AG04450 (cell line): ENCODE results near the gene ROMO1. TPM values are rescaled to one million over a fixed set of nuclear protein-coding genes. Genes with fewer than 3 reads are reported as not detected.

Experiments
- CTCF ChIA-PET: fragments of 300-600, 350-600 bp; formaldehyde crosslinking; extraction: SDS; loops from one replicate; lab custom pipeline; 2022; ENCODE audit warnings: antibody characterized with exemption, inconsistent platforms; lab: Charles Lee
- POLR2A ChIA-PET: fragments of 350-600 bp; formaldehyde crosslinking; extraction: SDS; loops from one replicate; lab custom pipeline; 2021; ENCODE audit warnings: antibody characterized with exemption, inconsistent platforms; lab: Yijun Ruan, JAX
- DNase-seq: peaks from one replicate; pipeline ENCODE4 v3.0.0-alpha.2; 2011; ENCODE audit warnings: low read depth, low spot score
- H3K27ac ChIP-seq: one replicate; pipeline ENCODE4 v1.5.1; 2012; ENCODE audit warnings: low read depth, low read length, control low read depth
- H3K27me3 ChIP-seq: one replicate; pipeline ENCODE4 v1.6.0; 2012; ENCODE audit warnings: low read length; ENCODE audit not compliant: control insufficient read depth, insufficient read depth
- H3K4me3 ChIP-seq: 2 replicates; pipeline ENCODE4 v1.5.1; 2011; ENCODE audit warnings: mild to moderate bottlenecking, low read depth, low read length, control low read depth
- H3K9me3 ChIP-seq: 2 replicates; pipeline ENCODE4 v1.5.1; 2012; ENCODE audit warnings: low read length; ENCODE audit not compliant: control insufficient read depth, insufficient read depth
- CTCF ChIP-seq: IDR thresholded peaks from 2 replicates; pipeline ENCODE4 v1.5.1; 2011; ENCODE audit warnings: low read depth, low read length, control low read depth, inconsistent platforms
- polyA plus RNA-seq: library from polyadenylated mRNA; depleted of rRNA; stranded (reverse); fragments of >200 nt; gene quantifications from 2 replicates; pipeline ENCODE4 v1.2.3, GENCODE V29; 2011

ROMO1 gene
- polyA plus RNA-seq, 1 experiment: 177 TPM

GRCh38 chr20:35661053-35661452 lies 38.2 kb upstream of the ROMO1 start:
- peak overlapping the region; percentile 99 for H3K4me3 ChIP-seq
- ChIA-PET POLR2A (interaction anchor here (1.9 kb wide), 1 partner anchor 44 kb away, joined by 6 read pairs; no protein-coding TSS in a partner anchor), CTCF (no interaction called here)
- DNase-seq: no peak
- H3K27me3 ChIP-seq: no peaks in the 10 kb centered on the region
- no peak overlapping the region for H3K27ac ChIP-seq
- peaks cover 3% of the 10 kb centered on the region; the same call in 1 of the 2 replicates for H3K9me3 ChIP-seq
- TF ChIP-seq CTCF: no peak

- Histone ChIP-seq H3K4me3 (peak overlapping the region; percentile 99), H3K9me3 (peaks cover 3% of the 10 kb centered on the region; the same call in 1 of the 2 replicates), H3K27me3 (no peaks in the 10 kb centered on the region), H3K27ac (no peak overlapping the region)
- POLR2A ChIA-PET: interaction anchor here (1.9 kb wide), 1 partner anchor 45 kb away, joined by 6 read pairs; no protein-coding TSS in a partner anchor
- CTCF ChIA-PET: no interaction called here
- no peak for TF ChIP-seq CTCF
- DNase-seq: no peak
Observed at GRCh38 chr20:35661908-35662307, 37.3 kb upstream of the ROMO1 start.

GRCh38 chr20:35662551-35662950 lies 36.7 kb upstream of the ROMO1 start:
- peak overlapping the region; percentile 99 for H3K4me3 ChIP-seq
- ChIA-PET POLR2A (interaction anchor here (1.1 kb wide), 1 partner anchor 80 kb away, joined by 3 read pairs; no protein-coding TSS in a partner anchor), CTCF (no interaction called here)
- H3K9me3 ChIP-seq: peaks cover 3% of the 10 kb centered on the region; the same call in 1 of the 2 replicates
- DNase-seq: no peak
- no peak overlapping the region for H3K27ac ChIP-seq
- no peak for TF ChIP-seq CTCF
- H3K27me3 ChIP-seq: no peaks in the 10 kb centered on the region

- no peak for TF ChIP-seq CTCF
- peak overlapping the region; percentile 91 for H3K27ac ChIP-seq
- H3K9me3 ChIP-seq: peaks cover 3% of the 10 kb centered on the region; the same call in 1 of the 2 replicates
- no peaks in the 10 kb centered on the region for H3K27me3 ChIP-seq
- peak overlapping the region; percentile 99 for H3K4me3 ChIP-seq
- CTCF ChIA-PET: no interaction called here
- DNase-seq: no peak
- POLR2A ChIA-PET: interaction anchor here (0.6 to 2.4 kb wide), 7 partner anchors 12 to 209 kb away, joined by 3 to 11 read pairs (median 3); no protein-coding TSS in a partner anchor
Observed at GRCh38 chr20:35663516-35664465, 35.4 kb upstream of the ROMO1 start.
